SH-SY5Y (cell line): ENCODE measurements around the gene GSN.

Experiments used
- GATA2 ChIP-seq: IDR thresholded peaks from 2 replicates; pipeline ENCODE4 v1.6.1; 2011; ENCODE audit warnings: mild to moderate bottlenecking, low read depth, low read length
- GATA3 ChIP-seq: IDR thresholded peaks from 2 replicates; pipeline ENCODE4 v1.6.1; 2011; ENCODE audit warnings: low read depth, mild to moderate bottlenecking, low read length, moderate library complexity

Gene GSN

GRCh38 chr9:121275781-121276658 lies 8.1 kb downstream of the GSN start:
- TF ChIP-seq GATA3 (no peak), GATA2 (no peak)

DNA sequence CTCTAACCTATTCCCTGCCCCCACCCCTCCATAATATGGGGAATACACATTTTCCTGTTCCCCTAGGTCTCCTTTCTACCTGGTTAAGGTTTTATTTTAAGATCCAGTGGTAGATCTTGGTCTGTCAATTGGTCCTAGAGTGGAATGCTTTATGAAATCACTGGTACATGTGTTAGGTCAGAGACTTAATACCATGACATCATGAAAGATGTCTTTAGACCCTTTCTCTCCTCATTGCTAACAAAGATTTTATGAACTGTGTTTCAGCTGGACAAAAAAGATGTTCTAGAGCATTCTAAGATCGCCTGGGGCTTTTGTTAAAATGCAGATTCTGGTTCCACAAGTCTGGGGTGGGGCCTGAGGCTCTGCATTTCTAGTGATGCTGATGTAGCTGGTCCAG lies 9.1 kb downstream of the GSN start:
- TF ChIP-seq GATA3 (no peak), GATA2 (no peak)

DNA sequence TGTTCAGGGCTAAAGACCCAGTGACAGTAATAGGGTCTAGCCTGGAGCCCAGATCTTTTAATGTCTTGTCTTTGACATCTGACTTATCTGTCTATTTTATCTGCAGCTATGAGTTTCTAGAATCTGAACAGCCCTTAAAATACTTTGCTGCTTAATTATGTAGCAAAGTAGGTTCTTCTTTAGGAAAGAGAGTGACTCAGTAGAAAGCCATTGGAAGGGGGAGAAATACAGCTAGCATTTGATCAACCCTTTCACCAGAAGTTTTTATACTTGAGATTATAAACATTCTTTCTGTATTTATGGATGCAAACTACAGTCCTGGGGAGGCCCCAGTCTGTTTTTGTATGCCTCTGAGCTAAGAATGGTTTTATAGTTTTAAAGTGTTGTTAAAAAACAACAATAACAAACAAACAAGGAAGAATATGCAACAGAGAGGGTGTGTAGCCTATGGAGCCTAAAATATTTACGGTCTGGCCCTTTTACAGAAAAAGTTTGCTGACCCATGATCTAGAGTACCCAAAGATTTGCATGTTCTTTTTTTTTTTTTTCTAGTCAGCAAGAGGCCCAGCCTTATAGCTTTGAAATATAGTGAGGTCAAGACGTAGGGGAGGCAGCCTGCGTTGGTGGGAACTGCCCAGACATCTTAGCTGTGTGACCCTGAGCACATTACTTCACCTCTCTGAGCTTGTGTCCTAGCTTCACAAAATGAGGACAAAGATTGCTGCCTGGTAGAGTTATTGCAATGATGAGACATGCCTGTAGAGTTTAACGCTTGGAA lies 9.7 kb downstream of the GSN start:
- TF ChIP-seq GATA2, result no peak
- no peak for TF ChIP-seq GATA3

- TF ChIP-seq GATA3, result no peak
These were observed 10.7 kb downstream of the GSN start for GRCh38 chr9:121278477-121279261.

DNA sequence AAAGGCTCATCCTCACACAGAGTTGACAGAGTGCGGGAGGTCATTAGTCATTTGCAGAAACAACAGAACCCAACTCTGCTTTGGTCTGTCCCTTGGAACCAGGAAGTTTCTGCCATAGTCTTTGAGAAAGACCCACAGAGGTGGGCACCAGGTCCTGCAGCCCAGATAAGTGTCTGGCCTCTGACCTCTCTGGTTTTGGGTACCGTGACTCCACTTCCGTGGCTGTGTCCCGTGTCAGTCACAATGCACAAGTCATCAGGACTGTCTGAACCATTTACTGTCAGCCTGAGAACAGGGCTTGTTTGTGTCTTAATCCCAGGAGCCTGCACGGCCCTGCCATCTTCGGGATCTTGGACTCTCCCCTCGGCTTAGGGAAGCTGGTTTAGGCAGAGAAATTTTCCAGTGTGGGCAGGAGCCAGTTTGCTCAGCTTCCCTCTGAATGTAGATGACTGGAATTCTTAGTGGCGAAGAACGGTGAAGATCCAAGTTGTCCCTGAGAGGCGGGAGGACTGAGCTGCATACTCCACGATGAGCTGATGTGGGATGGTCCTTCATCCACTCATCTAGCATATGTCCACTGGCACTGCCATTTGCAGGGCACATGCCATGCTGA lies 11.9 kb downstream of the GSN start:
- no peak for TF ChIP-seq GATA3
- no peak for TF ChIP-seq GATA2

- TF ChIP-seq GATA2 (no peak), GATA3 (no peak)
These were observed 13.0 kb downstream of the GSN start for GRCh38 chr9:121280715-121281613.

DNA sequence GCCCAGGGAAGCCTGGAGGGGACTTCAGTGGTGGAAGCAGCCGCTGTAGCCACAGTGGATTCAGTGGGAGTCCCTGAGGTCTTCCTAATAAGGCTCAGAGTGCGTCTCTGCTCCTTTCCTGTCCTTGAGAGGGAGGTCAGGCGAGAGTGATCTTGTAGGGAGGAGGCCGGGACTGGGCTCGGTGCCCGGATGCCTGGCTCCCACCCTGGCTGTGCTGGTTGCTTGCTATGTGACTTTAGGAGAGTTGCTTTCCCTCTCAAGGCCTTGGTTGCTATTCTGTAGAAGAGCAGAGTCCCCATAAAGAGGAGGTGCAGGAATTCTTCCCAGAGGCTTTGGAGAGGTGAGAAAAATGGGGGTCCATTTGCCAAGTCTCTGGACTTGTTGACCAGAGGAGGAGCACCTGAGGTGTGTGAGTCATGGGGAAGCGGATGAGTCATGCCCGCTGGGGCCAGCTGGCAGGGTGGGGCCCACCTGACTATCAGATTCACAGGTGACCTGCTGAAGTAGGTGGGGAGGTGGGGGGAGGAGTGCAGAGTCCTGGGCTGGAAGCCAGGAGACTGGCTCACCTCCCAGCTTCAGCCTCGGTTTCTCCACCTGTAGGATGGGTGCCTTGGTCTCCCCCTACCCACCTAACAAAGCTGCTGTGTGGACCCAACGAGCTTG lies 13.8 kb downstream of the GSN start:
- TF ChIP-seq GATA3, result no peak
- TF ChIP-seq GATA2, result no peak

DNA sequence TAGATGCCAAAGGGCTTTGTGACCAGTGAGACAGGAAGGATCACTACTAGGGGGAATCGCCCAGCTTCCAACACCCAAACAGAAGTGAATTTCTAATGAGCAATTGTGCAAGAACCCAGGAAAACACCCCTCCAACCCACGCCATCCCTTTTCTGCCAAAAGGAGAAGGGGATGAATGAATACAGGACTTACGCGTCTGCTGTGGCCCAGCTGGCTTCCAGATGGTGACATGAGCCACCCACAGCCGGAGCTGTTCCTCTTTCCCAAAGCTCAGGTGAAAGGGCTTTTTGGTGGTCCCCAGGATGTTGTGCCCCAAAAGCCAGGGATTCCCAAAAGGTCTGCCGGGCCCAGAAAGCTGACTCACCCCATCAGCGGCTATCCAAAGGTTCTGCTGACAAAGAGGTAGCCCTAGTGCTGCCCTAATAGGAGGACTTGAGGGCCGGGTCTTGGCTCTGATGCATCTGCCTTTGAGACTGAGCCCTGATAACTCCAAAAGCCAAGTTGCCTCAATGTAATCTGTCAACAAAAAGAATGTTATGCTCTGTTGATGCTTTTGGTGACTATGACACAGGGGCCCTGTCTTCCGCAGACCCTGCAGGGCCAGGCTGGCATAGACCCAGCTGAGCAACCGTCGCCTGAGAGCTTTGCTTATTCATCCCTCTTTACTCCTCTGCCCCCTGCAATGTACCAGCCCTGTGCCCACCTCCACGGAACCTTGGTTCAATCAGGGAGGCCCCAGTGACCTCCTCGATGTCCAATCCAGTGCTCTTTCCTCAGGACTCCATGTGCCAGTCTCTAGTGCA lies 14.5 kb downstream of the GSN start:
- no peak for TF ChIP-seq GATA2
- no peak for TF ChIP-seq GATA3

GRCh38 chr9:121283080-121283398 lies 15.1 kb downstream of the GSN start:
- TF ChIP-seq GATA2 (no peak), GATA3 (no peak)

- TF ChIP-seq GATA3 (no peak), GATA2 (no peak)
These were observed 16.1 kb downstream of the GSN start for GRCh38 chr9:121283856-121284732.
